Inferior parietal cortex (tissue), 1 donor: ENCODE results near the gene KCNH1.

ENCODE experiments used
- DNase-seq: peaks from one replicate; pipeline ENCODE4 v3.0.0-alpha.2; 2016; ENCODE audit errors: extremely low spot score

Gene KCNH1

DNA sequence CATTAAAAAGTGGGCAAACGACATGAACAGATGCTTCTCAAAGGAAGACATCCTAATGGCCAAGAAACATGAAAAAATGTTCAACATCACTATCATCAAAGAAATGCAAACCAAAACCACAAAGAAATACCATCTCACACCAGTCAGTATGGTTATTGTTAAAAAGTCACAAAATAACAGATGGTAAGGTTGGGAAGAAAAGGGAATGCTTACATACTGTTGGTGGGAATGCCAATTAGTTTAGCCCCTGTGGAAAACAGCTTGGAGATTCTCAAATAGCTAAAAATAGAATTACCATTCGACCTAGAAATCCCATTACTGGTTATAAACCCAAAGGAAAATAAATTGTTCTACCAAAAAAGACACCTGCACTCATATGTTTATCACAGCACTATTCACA is 369.4 kb downstream of the KCNH1 start:
- no peak for DNase-seq

GRCh38 chr1:210758761-210759160 is 375.2 kb downstream of the KCNH1 start:
- DNase-seq = no peak

DNA sequence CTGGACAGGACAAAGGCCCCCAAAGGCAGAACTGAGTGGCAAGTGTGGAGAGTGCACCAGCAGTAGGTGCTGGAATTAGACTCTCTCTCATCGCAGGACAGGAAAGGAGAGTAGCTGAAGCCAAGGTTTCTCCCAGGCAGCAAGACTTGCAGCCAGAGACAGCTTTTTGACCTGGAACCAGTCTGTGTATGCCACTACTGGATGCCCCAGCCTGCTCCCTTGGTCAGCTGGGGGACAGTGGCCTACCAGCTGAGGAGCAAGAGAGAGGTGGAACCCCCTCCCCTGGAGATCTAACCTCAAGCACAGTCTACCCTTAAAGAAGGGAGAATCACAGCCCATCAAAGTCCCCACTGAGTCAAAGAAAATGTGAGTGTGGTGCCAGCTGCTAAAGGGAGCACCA is 375.7 kb downstream of the KCNH1 start:
- DNase-seq = no peak

DNA sequence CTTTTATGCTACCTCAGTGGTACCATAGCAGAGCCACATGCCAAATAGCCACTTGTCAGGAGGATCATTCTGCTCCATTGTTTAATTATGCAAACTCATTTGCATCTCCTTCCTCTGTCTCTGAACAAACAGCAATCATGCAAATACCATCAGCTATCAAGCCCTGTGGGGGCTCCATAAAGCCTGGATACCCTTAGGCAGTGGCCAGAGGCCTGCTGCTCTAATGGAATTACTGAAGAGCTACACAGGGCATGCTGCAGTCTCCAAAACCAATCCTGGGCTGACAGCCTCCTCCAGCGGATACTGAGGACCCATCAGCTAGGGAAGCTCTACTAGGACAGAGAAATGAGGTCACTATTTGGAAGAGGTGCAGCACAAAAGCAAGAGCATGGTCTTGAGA is 376.3 kb downstream of the KCNH1 start:
- no peak for DNase-seq

GRCh38 chr1:210755991-210756659 is 377.8 kb downstream of the KCNH1 start:
- DNase-seq = no peak

GRCh38 chr1:210754878-210755665 is 378.9 kb downstream of the KCNH1 start:
- no peak for DNase-seq

- DNase-seq = no peak
Measured at GRCh38 chr1:210751911-210752310, 382.0 kb downstream of the KCNH1 start.

- DNase-seq = no peak
Measured at GRCh38 chr1:210750468-210750867, 383.5 kb downstream of the KCNH1 start.

- no peak for DNase-seq
Measured at GRCh38 chr1:210748796-210749195, 385.2 kb downstream of the KCNH1 start.

GRCh38 chr1:210747890-210748289 is 386.1 kb downstream of the KCNH1 start:
- DNase-seq = no peak

GRCh38 chr1:210747112-210747511 is 386.8 kb downstream of the KCNH1 start:
- DNase-seq = no peak

DNA sequence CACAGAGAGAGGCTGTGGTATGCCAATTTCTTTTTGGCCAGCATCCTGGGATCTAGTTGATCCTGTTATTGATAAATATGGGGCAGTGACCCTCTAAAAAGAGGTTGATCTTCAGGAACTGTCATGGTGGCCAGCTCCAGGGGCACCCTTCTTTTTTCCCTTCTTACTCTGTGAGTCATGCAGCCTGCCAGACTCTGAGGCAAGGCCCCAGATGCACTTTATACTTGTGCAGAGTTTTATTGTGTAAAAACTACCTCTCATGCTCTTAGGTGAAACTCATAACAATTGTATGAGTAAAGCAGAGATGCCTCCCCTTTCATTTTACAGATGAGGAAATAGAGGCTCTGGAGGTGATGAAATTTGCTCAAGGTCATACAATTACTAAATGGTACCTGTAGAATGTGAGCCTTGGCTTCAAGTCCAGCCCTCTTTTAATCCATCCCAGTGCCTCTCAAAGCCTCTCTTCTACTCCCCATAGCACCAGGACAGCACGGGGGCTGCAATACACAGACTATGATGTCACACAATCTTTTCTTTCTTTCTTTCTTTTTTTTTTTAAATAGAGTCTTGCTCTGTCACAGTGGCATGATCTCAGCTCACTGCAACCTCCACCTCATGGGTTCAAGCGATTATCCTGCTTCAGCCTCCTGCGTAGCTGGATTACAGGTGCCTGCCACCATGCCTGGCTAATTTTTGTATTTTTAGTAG is 387.8 kb downstream of the KCNH1 start:
- no peak for DNase-seq

- DNase-seq = no peak
Measured at GRCh38 chr1:210743038-210743437, 390.9 kb downstream of the KCNH1 start.

GRCh38 chr1:210741564-210741963 is 392.4 kb downstream of the KCNH1 start:
- no peak for DNase-seq

GRCh38 chr1:210739627-210740026 is 394.3 kb downstream of the KCNH1 start:
- DNase-seq = no peak

DNA sequence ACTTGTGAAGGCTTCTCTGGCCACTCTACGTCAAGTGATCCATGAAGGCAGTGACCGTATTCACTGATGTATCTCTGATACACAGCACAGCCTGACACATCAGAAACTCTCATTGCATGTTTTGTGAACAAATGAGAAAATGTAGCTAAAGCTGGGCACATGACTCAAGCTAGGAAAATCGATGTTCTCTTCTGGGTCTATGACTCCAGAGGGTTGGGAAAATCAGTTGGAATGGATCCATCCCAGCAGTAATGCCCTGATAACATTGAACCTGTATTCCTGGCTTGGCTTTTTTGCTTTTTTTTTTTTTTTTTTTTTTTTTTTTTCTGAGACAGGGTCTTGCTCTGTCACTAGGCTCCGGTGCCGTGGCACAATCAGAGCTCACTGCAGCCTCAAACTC is 395.7 kb downstream of the KCNH1 start:
- DNase-seq = no peak

DNA sequence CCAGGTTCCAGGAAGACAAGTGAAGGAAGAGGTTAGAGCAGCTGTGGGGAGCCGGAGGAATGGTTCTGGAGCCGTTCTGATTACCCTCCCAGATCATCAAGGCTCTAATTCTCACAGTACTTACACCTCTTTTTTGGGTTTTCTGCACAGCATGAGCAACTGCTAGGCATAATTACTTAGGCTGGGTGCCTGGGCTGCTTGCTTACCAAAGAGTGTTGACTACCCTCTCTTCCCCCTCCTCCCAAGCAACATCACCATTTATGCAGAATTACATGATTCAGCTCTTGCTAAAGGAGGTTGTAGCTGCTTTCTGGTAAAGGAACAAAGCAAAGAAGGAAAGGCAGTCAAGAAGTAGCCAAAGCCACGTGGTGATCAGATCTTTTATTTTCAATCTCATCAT is 397.2 kb downstream of the KCNH1 start:
- no peak for DNase-seq

GRCh38 chr1:210731597-210731996 is 402.4 kb downstream of the KCNH1 start:
- no peak for DNase-seq

GRCh38 chr1:210731193-210731592 is 402.8 kb downstream of the KCNH1 start:
- no peak for DNase-seq

DNA sequence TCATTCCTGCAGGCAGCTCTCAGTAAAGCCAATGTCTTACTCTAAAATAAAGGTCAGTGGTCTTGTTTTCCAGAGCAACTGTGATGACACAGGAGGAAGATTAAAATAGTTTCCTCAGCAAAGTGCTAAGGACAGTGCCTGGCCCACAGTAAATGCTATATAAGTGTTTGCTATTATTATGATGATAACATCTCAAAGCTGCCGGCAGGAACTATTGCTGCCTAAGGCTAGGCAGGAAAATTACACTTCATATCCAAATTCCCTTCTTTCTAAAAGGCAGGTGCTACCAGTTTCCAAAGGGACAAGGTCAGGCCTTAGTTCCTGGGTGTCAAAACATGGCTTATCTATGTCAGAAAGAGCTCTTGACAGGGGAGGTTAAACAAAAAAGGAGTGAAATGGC is 403.9 kb downstream of the KCNH1 start:
- no peak for DNase-seq

DNA sequence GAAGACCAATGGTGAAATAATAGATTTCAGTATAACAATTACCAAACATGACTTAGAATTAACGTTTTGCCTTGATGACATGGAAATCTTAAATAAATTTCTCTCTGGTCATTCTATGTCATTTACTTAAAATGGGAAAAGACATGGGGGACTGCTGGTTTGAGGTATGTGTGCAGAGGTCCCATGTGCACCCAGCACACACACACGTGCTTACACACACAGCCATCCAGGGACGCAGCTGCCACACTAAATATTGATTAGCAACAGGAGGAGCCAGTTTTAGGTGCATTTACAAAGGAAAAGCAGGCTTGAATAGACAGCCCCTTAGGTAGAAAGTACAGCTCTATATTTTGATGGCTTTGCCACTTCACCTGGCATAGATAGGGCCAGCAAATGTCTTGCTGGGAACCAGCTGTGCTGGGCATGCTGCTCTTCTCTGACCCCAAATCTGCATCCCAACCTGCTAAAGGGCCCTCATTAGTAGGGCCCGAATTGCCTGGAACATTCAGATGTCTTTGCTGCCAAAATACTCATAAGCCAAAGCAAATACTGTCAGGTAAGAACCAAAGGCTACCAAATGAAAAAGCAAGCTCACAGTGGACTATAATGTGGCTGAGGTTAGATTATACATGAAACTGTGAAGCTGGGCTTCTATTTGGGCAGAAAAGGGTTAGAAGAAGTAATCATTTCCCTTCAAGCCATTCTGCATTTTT is 405.4 kb downstream of the KCNH1 start:
- no peak for DNase-seq

DNA sequence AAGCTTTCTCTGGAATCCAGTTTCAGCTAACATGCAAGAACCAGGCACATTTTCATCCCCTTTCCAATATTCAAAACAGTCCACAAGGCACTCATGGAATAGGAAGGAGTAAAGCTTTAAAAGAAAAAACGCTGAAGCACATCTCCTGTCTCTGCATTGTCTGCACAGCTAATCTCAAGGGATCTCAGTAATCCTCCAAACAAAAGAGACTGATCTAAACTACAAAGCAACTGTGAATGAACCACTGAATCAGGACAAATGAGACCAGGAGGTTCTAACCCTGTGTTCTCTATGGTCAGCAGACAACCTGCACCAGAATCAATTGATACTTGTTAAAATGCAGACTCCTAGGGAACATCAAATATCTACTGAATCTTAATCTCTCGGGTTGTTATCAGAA is 406.2 kb downstream of the KCNH1 start:
- no peak for DNase-seq
